ENCODE measurements around the gene RANGAP1.

The RANGAP1 gene, protein sequence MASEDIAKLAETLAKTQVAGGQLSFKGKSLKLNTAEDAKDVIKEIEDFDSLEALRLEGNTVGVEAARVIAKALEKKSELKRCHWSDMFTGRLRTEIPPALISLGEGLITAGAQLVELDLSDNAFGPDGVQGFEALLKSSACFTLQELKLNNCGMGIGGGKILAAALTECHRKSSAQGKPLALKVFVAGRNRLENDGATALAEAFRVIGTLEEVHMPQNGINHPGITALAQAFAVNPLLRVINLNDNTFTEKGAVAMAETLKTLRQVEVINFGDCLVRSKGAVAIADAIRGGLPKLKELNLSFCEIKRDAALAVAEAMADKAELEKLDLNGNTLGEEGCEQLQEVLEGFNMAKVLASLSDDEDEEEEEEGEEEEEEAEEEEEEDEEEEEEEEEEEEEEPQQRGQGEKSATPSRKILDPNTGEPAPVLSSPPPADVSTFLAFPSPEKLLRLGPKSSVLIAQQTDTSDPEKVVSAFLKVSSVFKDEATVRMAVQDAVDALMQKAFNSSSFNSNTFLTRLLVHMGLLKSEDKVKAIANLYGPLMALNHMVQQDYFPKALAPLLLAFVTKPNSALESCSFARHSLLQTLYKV

DNA sequence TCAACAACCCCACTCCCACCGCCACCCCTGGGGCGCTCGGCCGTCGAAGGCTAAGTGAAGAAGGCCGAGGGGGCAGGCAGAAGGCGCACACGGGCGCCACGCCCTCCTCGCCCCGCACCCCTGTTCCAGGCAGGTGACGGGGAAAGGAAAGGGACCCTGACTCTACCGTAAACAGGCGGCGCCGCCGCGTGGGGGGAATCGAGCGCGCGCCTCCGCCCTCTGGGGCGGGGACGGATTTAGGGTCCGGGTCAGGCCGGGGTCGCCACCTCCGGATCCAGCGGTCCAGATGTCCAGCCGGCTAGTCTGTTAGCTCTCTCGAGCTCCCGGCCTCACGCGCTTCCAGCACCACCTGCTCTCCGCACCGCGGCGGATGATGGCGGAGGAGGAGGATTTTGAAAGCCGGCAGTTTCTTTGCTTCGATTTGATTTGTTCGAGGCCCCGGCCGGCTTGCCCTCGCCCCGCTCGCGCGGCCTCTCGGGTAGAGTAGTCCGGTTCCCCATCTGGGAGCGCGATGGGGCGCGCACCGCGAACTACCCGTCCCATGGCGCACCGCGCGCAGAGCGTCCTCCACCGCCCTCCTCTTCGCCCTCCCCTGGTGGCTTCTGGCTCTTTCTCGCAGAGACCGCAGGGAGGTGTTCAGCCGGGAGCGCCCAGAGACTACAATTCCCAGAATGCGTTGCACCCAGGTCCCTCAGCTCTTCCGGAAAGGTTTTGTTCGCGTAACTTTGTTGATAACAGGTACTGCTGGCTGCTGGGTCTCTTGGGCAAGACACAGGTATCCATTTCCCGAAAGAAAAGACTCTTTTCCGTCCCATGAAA lies at the start of gene RANGAP1:
Gene RANGAP1, minus strand, starts transcription at position 368 of the 819 bp plus-strand sequence. CDS start 5,143 bp downstream, outside the sequence.
- peak; percentile 88 for DNase-seq (ENCODE audit: low read depth)

DNA sequence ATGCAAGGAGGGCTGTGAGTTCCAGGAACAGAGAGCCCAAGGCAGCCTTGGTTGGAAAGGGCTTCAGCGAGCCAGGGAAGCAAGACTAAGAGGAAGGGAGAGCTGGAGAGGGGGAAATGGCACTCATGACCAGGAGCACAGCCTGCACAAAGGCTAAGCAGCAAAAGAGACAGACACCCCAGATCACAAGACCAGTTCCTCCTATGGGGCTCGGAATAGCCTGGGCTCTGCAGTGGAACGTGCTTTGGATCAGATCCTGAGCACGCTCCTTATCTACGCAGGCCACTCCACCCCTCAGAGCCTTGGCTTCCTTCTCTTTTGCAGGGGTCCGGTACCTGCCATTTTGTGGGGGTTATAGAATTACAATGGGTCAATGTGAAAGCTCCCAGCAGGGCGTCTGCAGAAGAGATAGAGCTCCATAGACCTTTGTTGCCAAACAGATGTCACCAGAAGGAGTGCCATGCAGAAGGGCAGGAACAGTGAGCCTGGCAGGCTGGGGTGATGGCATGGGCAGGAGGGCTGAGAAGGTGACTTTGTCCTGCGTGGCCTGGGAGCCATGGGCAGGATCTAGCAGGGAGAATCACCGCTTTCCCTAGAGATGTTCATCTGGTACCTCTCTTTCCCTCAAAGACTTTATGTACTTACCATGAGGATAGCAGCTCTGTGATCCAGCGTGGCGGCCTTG lies 49.1 kb upstream of the RANGAP1 start:
- no peak for DNase-seq (ENCODE audit: low read depth)

- no peak for DNase-seq (ENCODE audit: low read depth)
Observed at GRCh38 chr22:41334215-41334614, 48.2 kb upstream of the RANGAP1 start.

DNA sequence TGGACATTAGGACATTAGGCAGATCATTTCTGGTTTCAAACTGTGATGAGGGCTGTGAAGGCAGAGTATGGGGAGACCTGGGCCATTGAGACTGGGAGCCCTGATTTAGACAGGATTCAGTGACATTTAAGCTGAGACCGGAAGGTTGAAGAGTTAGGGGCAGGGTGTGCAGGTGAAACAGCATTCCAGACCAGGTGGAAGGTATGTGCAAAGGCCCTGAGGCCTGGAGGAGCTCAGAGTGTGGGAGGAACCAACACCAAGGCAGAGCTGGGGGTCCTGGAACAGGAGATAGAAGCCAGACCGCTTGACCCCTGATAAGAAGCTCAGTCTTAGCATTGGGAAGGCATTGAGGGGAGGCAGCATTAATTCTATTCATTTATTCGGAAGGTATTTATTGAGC lies 47.8 kb upstream of the RANGAP1 start:
- no peak for DNase-seq (ENCODE audit: low read depth)

- DNase-seq (ENCODE audit: low read depth) = no peak
Observed at GRCh38 chr22:41332217-41332939, 46.4 kb upstream of the RANGAP1 start.

DNA sequence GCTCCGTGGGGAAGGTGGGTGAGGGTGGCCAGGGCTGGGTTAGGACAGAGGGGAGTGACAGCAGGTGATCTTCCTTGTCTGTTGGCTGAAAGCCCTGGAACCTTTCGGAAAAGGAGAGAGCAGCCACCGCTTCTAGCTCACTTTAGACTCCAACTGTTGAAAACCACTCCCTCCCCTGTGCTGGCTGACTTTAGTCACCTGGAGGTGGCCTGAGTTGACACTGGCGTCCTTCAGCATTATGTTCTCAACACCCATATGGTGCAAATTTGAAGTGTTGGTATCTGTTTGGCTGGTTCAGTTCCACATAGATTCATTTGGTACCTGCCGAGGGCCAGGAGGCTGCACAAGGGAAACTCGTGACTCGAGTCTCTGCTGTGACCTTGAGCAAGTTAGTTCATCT lies 44.2 kb upstream of the RANGAP1 start:
- no peak for DNase-seq (ENCODE audit: low read depth)

- DNase-seq (ENCODE audit: low read depth) = no peak
Observed at GRCh38 chr22:41327124-41327523, 41.1 kb upstream of the RANGAP1 start.

- DNase-seq (ENCODE audit: low read depth) = no peak
Observed at GRCh38 chr22:41324821-41325528, 39.0 kb upstream of the RANGAP1 start.

- no peak for DNase-seq (ENCODE audit: low read depth)
Observed at GRCh38 chr22:41320416-41321240, 34.6 kb upstream of the RANGAP1 start.

DNA sequence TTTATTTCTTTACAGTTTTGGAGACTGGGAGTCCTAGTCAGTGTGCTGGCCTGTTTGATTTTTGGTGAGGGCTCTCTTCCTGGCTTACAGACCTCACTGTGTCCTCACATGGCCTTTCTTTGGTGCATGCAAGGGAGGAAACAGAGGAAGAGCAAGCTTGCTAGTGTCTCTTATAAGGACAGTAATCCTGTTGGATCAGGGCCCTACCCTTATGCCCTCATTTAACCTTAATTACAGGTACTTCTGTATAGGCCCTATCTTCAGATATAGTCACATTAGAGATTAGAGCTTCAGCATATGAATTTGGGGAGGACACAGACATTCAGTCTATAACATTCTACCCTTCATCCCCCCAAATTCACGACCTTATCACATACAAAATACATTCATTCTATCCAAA lies 29.6 kb upstream of the RANGAP1 start:
- no peak for DNase-seq (ENCODE audit: low read depth)

DNA sequence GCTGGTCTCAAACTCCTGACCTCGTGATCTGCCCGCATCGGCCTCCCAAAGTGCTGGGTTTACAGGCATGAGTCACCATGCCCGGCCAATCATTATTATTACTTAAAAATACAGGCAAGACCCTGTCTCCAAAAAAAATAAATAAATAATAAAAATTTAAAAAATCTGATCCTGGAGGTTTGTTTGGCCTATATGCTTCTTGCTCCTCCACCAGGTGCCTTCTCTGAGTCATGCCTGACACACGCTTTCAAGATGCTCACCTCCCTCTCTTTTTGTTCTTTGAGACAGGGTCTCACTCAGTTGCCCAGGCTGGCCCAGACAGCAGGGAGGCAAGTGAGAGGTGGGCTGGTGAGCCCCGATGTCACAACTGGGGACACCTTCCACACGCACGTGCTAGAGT lies 28.8 kb upstream of the RANGAP1 start:
- no peak for DNase-seq (ENCODE audit: low read depth)

GRCh38 chr22:41311487-41311886 lies 25.5 kb upstream of the RANGAP1 start:
- DNase-seq (ENCODE audit: low read depth) = no peak

- DNase-seq (ENCODE audit: low read depth) = no peak
Observed at GRCh38 chr22:41310336-41310735, 24.3 kb upstream of the RANGAP1 start.

DNA sequence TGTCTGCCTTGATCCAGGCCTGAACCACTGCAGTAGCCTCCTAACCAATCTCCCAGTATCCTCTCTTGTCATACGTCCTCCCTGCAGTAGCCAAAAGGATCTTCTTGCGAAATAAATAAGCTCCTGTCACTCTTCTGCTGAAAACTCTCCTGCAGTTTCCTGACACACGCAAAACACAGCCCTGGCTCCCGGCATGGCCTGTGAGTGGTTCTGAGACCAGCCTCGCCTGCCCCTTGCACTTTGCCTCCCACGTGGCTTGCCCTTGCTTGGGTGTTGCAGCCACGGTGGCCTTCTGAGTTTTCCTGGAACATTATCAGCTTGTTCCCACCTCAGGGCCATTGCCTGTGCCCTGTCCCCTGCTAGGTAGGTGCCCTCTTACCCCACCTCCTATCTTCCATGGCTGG lies 22.6 kb upstream of the RANGAP1 start:
- DNase-seq (ENCODE audit: low read depth) = no peak

GRCh38 chr22:41308054-41308453 lies 22.1 kb upstream of the RANGAP1 start:
- no peak for DNase-seq (ENCODE audit: low read depth)

DNA sequence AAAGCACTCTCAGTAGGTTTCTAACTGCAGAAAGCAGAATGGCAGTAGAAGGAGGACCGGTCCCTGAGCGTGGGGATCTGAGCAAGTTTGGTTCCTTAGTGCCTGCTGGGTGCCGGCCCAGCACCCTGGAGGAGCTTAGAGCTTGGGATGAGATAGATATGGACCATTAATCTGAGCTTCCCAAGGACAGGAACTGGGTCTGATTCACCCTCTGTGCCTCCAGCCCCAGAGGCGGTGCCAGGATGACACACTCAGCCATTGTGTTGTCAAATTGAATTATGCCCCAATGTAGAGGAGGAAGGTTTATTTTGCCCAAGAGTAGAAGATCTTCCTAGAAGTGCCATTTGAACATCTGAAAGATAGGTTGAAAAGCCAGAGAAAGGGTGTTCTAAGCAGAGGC lies 19.7 kb upstream of the RANGAP1 start:
- DNase-seq (ENCODE audit: low read depth) = no peak

DNA sequence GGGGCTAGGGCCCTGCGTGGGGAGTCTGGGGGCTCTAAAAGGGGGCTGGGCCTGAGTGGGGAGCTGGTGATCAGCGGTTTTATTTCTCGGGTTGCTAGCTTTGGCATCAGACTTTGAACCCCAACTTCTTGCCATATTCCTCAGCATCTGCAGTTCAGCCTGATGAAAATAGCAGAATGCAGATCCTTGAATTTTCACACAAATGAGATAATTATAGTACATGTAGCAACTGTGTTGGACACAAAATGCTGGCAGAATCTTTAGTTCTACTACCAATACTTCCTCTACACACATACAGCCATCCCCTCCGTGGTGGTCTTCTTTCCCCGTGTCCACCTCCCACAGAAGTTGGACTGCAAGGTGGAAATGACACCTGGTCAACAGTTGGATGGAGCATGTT lies 16.8 kb upstream of the RANGAP1 start:
- no peak for DNase-seq (ENCODE audit: low read depth)

DNA sequence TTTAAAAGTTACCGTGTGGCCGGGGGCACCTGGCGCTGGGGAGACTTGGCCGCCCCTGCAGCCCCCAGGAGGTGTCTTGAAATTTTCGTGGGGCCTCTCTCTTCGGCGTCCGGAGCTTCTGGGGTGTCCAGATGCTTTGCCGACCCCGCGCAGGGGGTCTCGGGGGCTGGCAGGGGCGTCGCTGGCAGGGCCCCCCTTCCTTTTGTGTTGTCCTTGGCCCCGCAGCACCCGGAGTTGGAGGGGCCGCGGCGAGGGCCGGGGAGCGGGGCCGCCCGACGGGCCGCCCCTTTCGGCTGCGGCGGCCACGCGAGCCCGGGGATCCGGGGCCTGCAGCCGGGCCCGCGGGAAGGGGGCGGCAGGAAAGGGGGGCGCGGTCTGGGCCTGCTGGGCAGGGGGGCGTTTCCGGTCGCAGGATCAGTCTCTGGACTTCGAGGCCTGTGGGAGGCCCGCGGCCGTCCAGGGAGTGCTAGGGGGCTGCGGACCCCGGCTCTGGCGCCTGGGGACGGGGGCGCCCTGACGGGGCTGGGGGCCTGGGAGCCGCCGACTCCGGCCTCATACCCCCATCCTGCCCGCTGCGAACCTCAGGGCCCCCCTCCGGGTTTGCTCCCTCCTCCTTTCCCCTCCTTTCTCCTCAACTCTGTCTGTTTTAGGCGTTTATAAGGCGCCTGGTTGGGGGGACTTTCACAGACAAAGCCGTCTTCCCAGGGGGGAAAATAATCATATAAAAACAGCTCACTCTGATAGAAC lies 16.2 kb upstream of the RANGAP1 start:
- no peak for DNase-seq (ENCODE audit: low read depth)
